Endothelial cell (in vitro differentiated cells): ENCODE results near the gene TMEM86A. TPM values are rescaled to one million over a fixed set of nuclear protein-coding genes. Genes with fewer than 3 reads are reported as not detected.

Source experiments
- DNase-seq: peaks from one replicate; pipeline ENCODE4 v3.0.0; 2021; ENCODE audit warnings: low spot score
- H3K27ac Mint-ChIP-seq: one replicate; pipeline ENCODE4 v1.8.0; 2021; ENCODE audit warnings: mixed read lengths, inconsistent platforms; ENCODE audit not compliant: unreplicated experiment
- H3K27me3 Mint-ChIP-seq: one replicate; pipeline ENCODE4 v1.8.0; 2021; ENCODE audit warnings: mild to moderate bottlenecking, moderate library complexity, mixed read lengths, inconsistent platforms; ENCODE audit not compliant: unreplicated experiment
- H3K36me3 Mint-ChIP-seq: one replicate; pipeline ENCODE4 v1.8.0; 2021; ENCODE audit warnings: mild to moderate bottlenecking, low read depth, mixed read lengths, inconsistent platforms; ENCODE audit not compliant: unreplicated experiment
- H3K4me1 Mint-ChIP-seq: one replicate; pipeline ENCODE4 v1.8.0; 2021; ENCODE audit warnings: mild to moderate bottlenecking, mixed read lengths, inconsistent platforms; ENCODE audit not compliant: unreplicated experiment
- H3K4me3 Mint-ChIP-seq: one replicate; pipeline ENCODE4 v1.8.0; 2021; ENCODE audit warnings: mild to moderate bottlenecking, mixed read lengths, inconsistent platforms; ENCODE audit not compliant: unreplicated experiment
- H3K9me3 Mint-ChIP-seq: one replicate; pipeline ENCODE4 v1.8.0; 2021; ENCODE audit warnings: mixed read lengths, inconsistent platforms; ENCODE audit not compliant: unreplicated experiment
- CTCF ChIP-seq: fragments of 200-600 bp; sonication (generic); IDR thresholded peaks from one replicate; pipeline ENCODE4 v1.5.0; 2021; ENCODE audit warnings: antibody characterized with exemption; ENCODE audit not compliant: unreplicated experiment
- total RNA-seq: library from RNA; stranded (reverse); fragmentation: NEBNext Ultra II Directional; extraction: Animal tissue kit (Norgen Biotek cat#: 25700); gene quantifications from one replicate; pipeline ENCODE4 v1.2.1, GENCODE V29; 2021; ENCODE audit not compliant: unreplicated experiment

Gene TMEM86A
- total RNA-seq, 1 donor from 2014 or later = 3.9 TPM

GRCh38 chr11:18741783-18742182 is 43.2 kb downstream of the TMEM86A start:
- Mint-ChIP-seq H3K27me3 (peaks cover 3% of the 10 kb centered on the region), H3K9me3 (no peaks in the 10 kb centered on the region), H3K27ac (no peak overlapping the region)

GRCh38 chr11:18743365-18743764 is 44.8 kb downstream of the TMEM86A start:
- peaks cover 3% of the 10 kb centered on the region for H3K27me3 Mint-ChIP-seq
- no peak overlapping the region for H3K27ac Mint-ChIP-seq
- no peak for TF ChIP-seq CTCF
- no peak overlapping the region for H3K4me3 Mint-ChIP-seq
- H3K4me1 Mint-ChIP-seq = peaks cover 6% of the 10 kb centered on the region
- no peaks in the 10 kb centered on the region for H3K9me3 Mint-ChIP-seq
- no peak for DNase-seq
- peaks cover 9% of the 10 kb centered on the region for H3K36me3 Mint-ChIP-seq

More at GRCh38 chr11:18741783-18742182, 43.2 kb downstream of the TMEM86A start:
- Mint-ChIP-seq H3K4me3 (peak overlapping the region; percentile 15), H3K4me1 (peaks cover 6% of the 10 kb centered on the region), H3K36me3 (peaks cover 9% of the 10 kb centered on the region)
- no peak for TF ChIP-seq CTCF
- no peak for DNase-seq

- DNase-seq = no peak
- no peak for TF ChIP-seq CTCF
- H3K4me1 Mint-ChIP-seq = peaks cover 7% of the 10 kb centered on the region
- H3K36me3 Mint-ChIP-seq = peaks cover 8% of the 10 kb centered on the region
- H3K27ac Mint-ChIP-seq = no peak overlapping the region
- H3K27me3 Mint-ChIP-seq = peaks cover 2% of the 10 kb centered on the region
- no peaks in the 10 kb centered on the region for H3K9me3 Mint-ChIP-seq
- no peak overlapping the region for H3K4me3 Mint-ChIP-seq
Measured at GRCh38 chr11:18743900-18744514, 45.4 kb downstream of the TMEM86A start.

GRCh38 chr11:18745251-18745650 is 46.7 kb downstream of the TMEM86A start:
- Mint-ChIP-seq H3K4me3 (no peak overlapping the region), H3K4me1 (peaks cover 12% of the 10 kb centered on the region), H3K36me3 (peaks cover under 1% of the 10 kb centered on the region), H3K27ac (no peak overlapping the region), H3K9me3 (no peaks in the 10 kb centered on the region), H3K27me3 (peaks cover 1% of the 10 kb centered on the region)
- DNase-seq = no peak
- no peak for TF ChIP-seq CTCF

- no peak overlapping the region for H3K4me3 Mint-ChIP-seq
- peaks cover 4% of the 10 kb centered on the region for H3K27me3 Mint-ChIP-seq
- DNase-seq = no peak
- no peaks in the 10 kb centered on the region for H3K9me3 Mint-ChIP-seq
- H3K27ac Mint-ChIP-seq = no peak overlapping the region
- no peak for TF ChIP-seq CTCF
- H3K36me3 Mint-ChIP-seq = peaks cover 5% of the 10 kb centered on the region
- peaks cover 12% of the 10 kb centered on the region for H3K4me1 Mint-ChIP-seq
Measured at GRCh38 chr11:18748766-18749365, 50.3 kb downstream of the TMEM86A start.
